Measurements from ENCODE around the gene GGA3. TPM values are rescaled to one million over a fixed set of nuclear protein-coding genes. Genes with fewer than 3 reads are reported as not detected.

GGA3 gene
- total and polyA plus RNA-seq, 10 of the 15 experiments (the other 5 are each of a cell fraction or from before 2014, with no cell fraction given): 7.0 to 57.5 (median 34.0) TPM

GRCh38 chr17:75239778-75240393 lies 21.5 kb downstream of the GGA3 start:
- no peaks in the 10 kb centered on the region; the same call in 1 of the 2 replicates for H4K20me1 ChIP-seq (ENCODE audit: control insufficient read depth, insufficient read depth)
- FAIRE-seq (no peak), DNase-seq (ENCODE audit: low read depth, low spot score) (no peak), ATAC-seq (no peak)
- peaks cover 63 to 65% of the 10 kb centered on the region in 2 experiments for H3K36me3 ChIP-seq (ENCODE audit: control insufficient read depth in 2 of 2, insufficient read depth in 2 of 2, low read length in 1 of 2)
- BruUV-seq (replicated peaks): no TSS peak
- WGBS (ENCODE audit: insufficient coverage, insufficient replicate concordance, low lambda C conversion rate, missing lambda C conversion rate): 99% methylated on average over 20 of the region's 23 CpGs
- ChIA-PET RAD21 (ENCODE audit: unreplicated experiment) (interaction anchor here (0.7 to 1.6 kb wide), 12 partner anchors 20 to 279 kb away, joined by 3 to 9 read pairs (median 4); partner anchors contain the start of genes MIF4GD and NUP85), POLR2A (interaction anchor here (0.6 to 1.2 kb wide), 4 partner anchors 23 to 135 kb away, joined by 3 to 5 read pairs (median 4); partner anchors contain the start of gene MIF4GD), SMC1A (ENCODE audit: uncharacterized antibody, unreplicated experiment) (interaction anchor here (1.0 to 2.3 kb wide), 6 partner anchors 10 to 126 kb away, joined by 3 to 10 read pairs (median 5); partner anchors contain the start of genes GGA3, MIF4GD and MRPS7), CTCF (interaction anchor here (0.6 to 4.3 kb wide), 24 partner anchors 10 to 278 kb away, joined by 3 to 34 read pairs (median 4); partner anchors contain the start of genes GGA3, MIF4GD, MRPS7 and NUP85)
- intact Hi-C loops (cut with micrococcal nuclease; ENCODE audit: unreplicated experiment) (loop anchor here (1.0 kb wide), 1 partner anchor 172 kb away; no protein-coding TSS in a partner anchor), in situ Hi-C loops (cut with MboI) (no loop called here)
- no peak overlapping the region for H3K9ac ChIP-seq (ENCODE audit: control insufficient read depth, insufficient read depth, low read length)
- H3K4me1 ChIP-seq (ENCODE audit: control insufficient read depth, insufficient read depth, low read length): peaks cover 39% of the 10 kb centered on the region
- H3K4me3 ChIP-seq: no peak overlapping the region
- H2AFZ ChIP-seq (ENCODE audit: control insufficient read depth, low read depth, low read length): no peak overlapping the region
- H3K27ac ChIP-seq (ENCODE audit: control insufficient read depth, insufficient read depth): no peak overlapping the region
- TF ChIP-seq PAX8 (IDR thresholded peaks at IDR 0.05): no peak
- no peak for TF ChIP-seq SUZ12 (IDR thresholded peaks at IDR 0.05; ENCODE audit: unreplicated experiment)
- no peak for TF ChIP-seq KAT2A (conservative IDR thresholded peaks at IDR 0.05; ENCODE audit: control insufficient read depth, low read depth, low read length)
- no peak for TF ChIP-seq SP1 (IDR thresholded peaks at IDR 0.05; ENCODE audit: low read depth, low read length)
- TF ChIP-seq, protein P1, sequence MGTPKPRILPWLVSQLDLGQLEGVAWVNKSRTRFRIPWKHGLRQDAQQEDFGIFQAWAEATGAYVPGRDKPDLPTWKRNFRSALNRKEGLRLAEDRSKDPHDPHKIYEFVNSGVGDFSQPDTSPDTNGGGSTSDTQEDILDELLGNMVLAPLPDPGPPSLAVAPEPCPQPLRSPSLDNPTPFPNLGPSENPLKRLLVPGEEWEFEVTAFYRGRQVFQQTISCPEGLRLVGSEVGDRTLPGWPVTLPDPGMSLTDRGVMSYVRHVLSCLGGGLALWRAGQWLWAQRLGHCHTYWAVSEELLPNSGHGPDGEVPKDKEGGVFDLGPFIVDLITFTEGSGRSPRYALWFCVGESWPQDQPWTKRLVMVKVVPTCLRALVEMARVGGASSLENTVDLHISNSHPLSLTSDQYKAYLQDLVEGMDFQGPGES (IDR thresholded peaks at IDR 0.05): no peak
- no peak for TF ChIP-seq JUND (IDR thresholded peaks at IDR 0.05; ENCODE audit: low read depth, low read length)
- no peak for TF ChIP-seq NFXL1 (IDR thresholded peaks at IDR 0.05; ENCODE audit: borderline replicate concordance)
- no peak for TF ChIP-seq CBX5 (IDR thresholded peaks at IDR 0.05; ENCODE audit: low read depth)
- TF ChIP-seq RFX5 (IDR thresholded peaks at IDR 0.05; ENCODE audit: low read depth, low read length): no peak
- TF ChIP-seq IRF5 (IDR thresholded peaks at IDR 0.05; ENCODE audit: borderline replicate concordance): no peak
- TF ChIP-seq, protein P2, sequence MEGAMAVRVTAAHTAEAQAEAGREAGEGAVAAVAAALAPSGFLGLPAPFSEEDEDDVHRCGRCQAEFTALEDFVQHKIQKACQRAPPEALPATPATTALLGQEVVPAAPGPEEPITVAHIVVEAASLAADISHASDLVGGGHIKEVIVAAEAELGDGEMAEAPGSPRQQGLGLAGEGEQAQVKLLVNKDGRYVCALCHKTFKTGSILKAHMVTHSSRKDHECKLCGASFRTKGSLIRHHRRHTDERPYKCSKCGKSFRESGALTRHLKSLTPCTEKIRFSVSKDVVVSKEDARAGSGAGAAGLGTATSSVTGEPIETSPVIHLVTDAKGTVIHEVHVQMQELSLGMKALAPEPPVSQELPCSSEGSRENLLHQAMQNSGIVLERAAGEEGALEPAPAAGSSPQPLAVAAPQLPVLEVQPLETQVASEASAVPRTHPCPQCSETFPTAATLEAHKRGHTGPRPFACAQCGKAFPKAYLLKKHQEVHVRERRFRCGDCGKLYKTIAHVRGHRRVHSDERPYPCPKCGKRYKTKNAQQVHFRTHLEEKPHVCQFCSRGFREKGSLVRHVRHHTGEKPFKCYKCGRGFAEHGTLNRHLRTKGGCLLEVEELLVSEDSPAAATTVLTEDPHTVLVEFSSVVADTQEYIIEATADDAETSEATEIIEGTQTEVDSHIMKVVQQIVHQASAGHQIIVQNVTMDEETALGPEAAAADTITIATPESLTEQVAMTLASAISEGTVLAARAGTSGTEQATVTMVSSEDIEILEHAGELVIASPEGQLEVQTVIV (IDR thresholded peaks at IDR 0.05; ENCODE audit: borderline replicate concordance, partially characterized antibody): no peak
- TF ChIP-seq BRCA1 (IDR thresholded peaks at IDR 0.05; ENCODE audit: low read depth, low read length): no peak
- TF ChIP-seq SPI1 (IDR thresholded peaks at IDR 0.05; ENCODE audit: borderline replicate concordance, insufficient read depth, low read depth, low read length): no peak
- no peak for TF ChIP-seq CHD2 (IDR thresholded peaks at IDR 0.05; ENCODE audit: borderline replicate concordance, low read depth, low read length)
- H3K27me3 ChIP-seq (replicated peaks in 1 of 2; ENCODE audit: control insufficient read depth in 2 of 2, insufficient read depth in 2 of 2, low read length in 1 of 2): no peaks in the 10 kb centered on the region
- no peaks in the 10 kb centered on the region for H3K9me3 ChIP-seq (replicated peaks; ENCODE audit: control insufficient read depth, insufficient read depth, low read length)
- no peak overlapping the region for H3K4me2 ChIP-seq (ENCODE audit: control insufficient read depth, insufficient read depth)
- no peaks in the 10 kb centered on the region; the same call in 1 of the 2 replicates for H3K79me2 ChIP-seq (ENCODE audit: control insufficient read depth, insufficient read depth, low read length)

All from GM12878 (cell line).